H1 (cell line): Measurements from ENCODE around the gene UMOD. TPM values are rescaled to one million over a fixed set of nuclear protein-coding genes. Genes with fewer than 3 reads are reported as not detected.

ENCODE experiments used
- CTCF ChIA-PET: fragments of 300-600 bp; sonication (Branson Sonifier 250); formaldehyde crosslinking; loops from one replicate; lab custom pipeline; 2021; ENCODE audit not compliant: partially characterized antibody; lab: Charles Lee
- POLR2A ChIA-PET: fragments of 300-600 bp; sonication (Branson Sonifier 250); formaldehyde crosslinking; loops from one replicate; lab custom pipeline; 2021; ENCODE audit warnings: inconsistent platforms; ENCODE audit not compliant: partially characterized antibody; lab: Charles Lee
- DNase-seq, 2 experiments: peaks; one replicate each; pipeline versions ENCODE4 v3.0.0 to v3.0.0-alpha.2; 2010 to 2022; ENCODE audit warnings: low spot score in 2 of 2, low read depth in 1 of 2, mixed read lengths in 1 of 2
- FAIRE-seq: peaks from 2 replicates; lab custom pipeline; 2011; peaks lifted over from hg19 to GRCh38; lab: Jason Lieb, UNC
- H2AFZ ChIP-seq: 2 replicates; pipeline ENCODE4 v1.8.1; 2012; ENCODE audit warnings: low read length, inconsistent platforms
- H2AK5ac ChIP-seq: 2 replicates; pipeline ENCODE4 v1.6.1; 2013; ENCODE audit warnings: low read depth, low read length
- H2BK120ac ChIP-seq: replicated peaks from 2 replicates; pipeline ENCODE3; 2013; ENCODE audit warnings: low read depth, low read length, inconsistent platforms
- H2BK12ac ChIP-seq: 2 replicates; pipeline ENCODE4 v1.6.1; 2013; ENCODE audit warnings: low read depth, low read length
- H2BK15ac ChIP-seq: 2 replicates; pipeline ENCODE4 v1.6.1; 2013; ENCODE audit warnings: low read length
- H2BK20ac ChIP-seq: 2 replicates; pipeline ENCODE4 v1.6.1; 2013; ENCODE audit warnings: low read length
- H2BK5ac ChIP-seq: 2 replicates; pipeline ENCODE4 v1.6.1; 2013; ENCODE audit warnings: low read depth, low read length
- H3K14ac ChIP-seq: 2 replicates; pipeline ENCODE4 v1.6.1; 2013; ENCODE audit warnings: inconsistent platforms; ENCODE audit not compliant: insufficient read length
- H3K18ac ChIP-seq: 2 replicates; pipeline ENCODE4 v1.6.1; 2013; ENCODE audit warnings: low read length; ENCODE audit errors: extremely low read depth
- H3K23ac ChIP-seq: 2 replicates; pipeline ENCODE4 v1.6.1; 2013; ENCODE audit warnings: inconsistent platforms; ENCODE audit not compliant: insufficient read length
- H3K23me2 ChIP-seq: 2 replicates; pipeline ENCODE4 v1.6.1; 2013; ENCODE audit warnings: low read depth, low read length
- H3K27ac ChIP-seq: 2 replicates; pipeline ENCODE4 v1.6.1; 2011; ENCODE audit warnings: low read depth, low read length, inconsistent platforms
- H3K27me3 ChIP-seq, 4 experiments: replicated peaks in 1 of 4; 1 replicate in 1 of 4; 2 replicates in 3 of 4; pipeline versions ENCODE4 v1.6.1 to v1.8.1; 2011 to 2013; ENCODE audit warnings: low read length in 3 of 4, mild to moderate bottlenecking in 3 of 4, inconsistent platforms in 2 of 4, mixed read lengths in 2 of 4, moderate library complexity in 1 of 4; ENCODE audit not compliant: control insufficient read depth in 3 of 4, insufficient read depth in 3 of 4; ENCODE audit errors: extremely low read depth in 1 of 4
- H3K36me3 ChIP-seq, 4 experiments: 2 replicates each; pipeline versions ENCODE4 v1.6.1 to v1.8.1; 2011 to 2013; ENCODE audit warnings: mild to moderate bottlenecking in 4 of 4, low read length in 3 of 4, moderate library complexity in 2 of 4, control low read depth in 1 of 4, inconsistent platforms in 1 of 4; ENCODE audit not compliant: insufficient read depth in 4 of 4, control insufficient read depth in 2 of 4
- H3K4ac ChIP-seq: replicated peaks from 2 replicates; pipeline ENCODE3; 2013; ENCODE audit warnings: low read length, low read depth, mixed read lengths, inconsistent platforms; ENCODE audit not compliant: insufficient read length
- H3K4me1 ChIP-seq, 4 experiments: replicated peaks in 1 of 4; 1 replicate in 1 of 4; 2 replicates in 3 of 4; pipeline versions ENCODE4 v1.6.1 to v1.8.1; 2011 to 2013; ENCODE audit warnings: low read length in 3 of 4, inconsistent platforms in 2 of 4, mixed read lengths in 1 of 4; ENCODE audit not compliant: insufficient read depth in 4 of 4, control insufficient read depth in 3 of 4
- H3K4me2 ChIP-seq, 2 experiments: 2 replicates each; pipeline versions ENCODE4 v1.6.1 to v1.8.1; 2011 to 2013; ENCODE audit warnings: low read depth in 2 of 2, low read length in 2 of 2, control low read depth in 1 of 2, inconsistent platforms in 1 of 2, mild to moderate bottlenecking in 1 of 2; ENCODE audit not compliant: insufficient read depth in 1 of 2
- H3K4me3 ChIP-seq, 4 experiments: fragments of 200-600, 300-600 bp in 1 of 4; sonication (generic), shearing (Covaris generic), sonication (Bioruptor Twin) in 1 of 4; 2 replicates each; pipeline versions ENCODE4 v1.5.1 to v1.8.1; 2011 to 2016; ENCODE audit warnings: low read length in 4 of 4, low read depth in 3 of 4, control low read depth in 2 of 4, inconsistent platforms in 2 of 4, mild to moderate bottlenecking in 2 of 4, mixed read lengths in 1 of 4, moderate library complexity in 1 of 4; ENCODE audit not compliant: insufficient read depth in 2 of 4; ENCODE audit errors: extremely low read depth in 1 of 4
- H3K56ac ChIP-seq: replicated peaks from 2 replicates; pipeline ENCODE3; 2013; ENCODE audit warnings: low read depth, mild to moderate bottlenecking, mixed read lengths, low read length, inconsistent platforms; ENCODE audit not compliant: insufficient read length
- H3K79me1 ChIP-seq: 2 replicates; pipeline ENCODE4 v1.6.1; 2013; ENCODE audit warnings: low read depth, low read length, control low read depth
- H3K79me2 ChIP-seq, 2 experiments: 2 replicates each; pipeline versions ENCODE4 v1.6.1 to v1.8.1; 2012 to 2013; ENCODE audit warnings: low read length in 2 of 2, mild to moderate bottlenecking in 2 of 2, inconsistent platforms in 1 of 2; ENCODE audit not compliant: insufficient read depth in 2 of 2, control insufficient read depth in 1 of 2
- H3K9ac ChIP-seq, 4 experiments: replicated peaks in 1 of 4; 1 replicate in 1 of 4; 2 replicates in 3 of 4; pipeline versions ENCODE4 v1.6.1 to v1.8.1; 2011 to 2013; ENCODE audit warnings: low read depth in 3 of 4, low read length in 3 of 4, control low read depth in 2 of 4, mild to moderate bottlenecking in 2 of 4, moderate library complexity in 2 of 4, inconsistent platforms in 1 of 4; ENCODE audit errors: extremely low read depth in 1 of 4
- H3K9me3 ChIP-seq, 2 experiments: 2 replicates each; pipeline versions ENCODE4 v1.6.1 to v1.8.1; 2012 to 2013; ENCODE audit warnings: mild to moderate bottlenecking in 2 of 2, moderate library complexity in 2 of 2, control low read depth in 1 of 2, inconsistent platforms in 1 of 2, low read depth in 1 of 2, low read length in 1 of 2, mixed read lengths in 1 of 2; ENCODE audit not compliant: insufficient read depth in 2 of 2
- H4K20me1 ChIP-seq, 2 experiments: replicated peaks in 1 of 2; 2 replicates each; pipeline versions ENCODE3 to v1.8.1; 2011 to 2013; ENCODE audit warnings: inconsistent platforms in 2 of 2, low read length in 2 of 2, mild to moderate bottlenecking in 1 of 2; ENCODE audit not compliant: insufficient read depth in 2 of 2, control insufficient read depth in 1 of 2
- H4K5ac ChIP-seq: 2 replicates; pipeline ENCODE4 v1.6.1; 2013; ENCODE audit warnings: low read length, low read depth, mixed read lengths, inconsistent platforms; ENCODE audit not compliant: insufficient read length
- H4K8ac ChIP-seq: 2 replicates; pipeline ENCODE4 v1.8.0; 2013; ENCODE audit warnings: mild to moderate bottlenecking, moderate library complexity, low read length, inconsistent platforms; ENCODE audit not compliant: insufficient read depth; ENCODE audit errors: extremely low read depth
- H4K91ac ChIP-seq: replicated peaks from 2 replicates; pipeline ENCODE3; 2013; ENCODE audit warnings: low read length, mixed read lengths, inconsistent platforms; ENCODE audit not compliant: insufficient read length
- CHD1 ChIP-seq: IDR thresholded peaks from 2 replicates; pipeline ENCODE4 v1.6.1; 2012; ENCODE audit warnings: low read depth, low read length, improper control_type of control experiment
- EGR1 ChIP-seq: IDR thresholded peaks from 2 replicates; pipeline ENCODE4 v1.6.1; 2011; ENCODE audit warnings: low read depth, low read length, borderline replicate concordance
- GTF2F1 ChIP-seq: IDR thresholded peaks from 2 replicates; pipeline ENCODE4 v1.6.1; 2012; ENCODE audit warnings: low read depth, low read length, improper control_type of control experiment, borderline replicate concordance
- POLR2AphosphoS5 ChIP-seq: IDR thresholded peaks from 2 replicates; pipeline ENCODE4 v1.6.1; 2011; ENCODE audit warnings: low read depth, low read length
- TBP ChIP-seq: IDR thresholded peaks from 2 replicates; pipeline ENCODE4 v1.6.1; 2011; ENCODE audit warnings: low read depth, low read length, improper control_type of control experiment
- WGBS, 2 experiments: shearing (Covaris generic) in 1 of 2; methylation state at CpG; one replicate each; pipeline versions ENCODE4 v1.1.6 to v1.1.7; 2013 to 2015; ENCODE audit warnings: low lambda C conversion rate in 2 of 2, mixed read lengths in 2 of 2, inconsistent platforms in 1 of 2, low coverage in 1 of 2, missing lambda C conversion rate in 1 of 2; ENCODE audit not compliant: insufficient replicate concordance in 2 of 2, insufficient coverage in 1 of 2, insufficient read length in 1 of 2; ENCODE audit errors: extremely low coverage in 1 of 2, missing lambda C conversion rate in 1 of 2; 5-methylcytosine and 5-hydroxymethylcytosine counted together
- polyA plus RNA-seq, 7 experiments: library from polyadenylated mRNA; depleted of rRNA in 3 of 7; stranded (reverse) in 5 of 7; unstranded in 2 of 7; fragments of >200 nt in 5 of 7; fragments of 200-250 nt in 2 of 7; gene quantifications; 1 replicate in 5 of 7; 2 replicates in 1 of 7; 4 replicates in 1 of 7; pipeline versions ENCODE4 v1.2.1 to v1.2.3, GENCODE V29; 2011 to 2013; ENCODE audit warnings: missing spikeins in 2 of 7, mixed read lengths in 2 of 7
- total RNA-seq: library from RNA; stranded (reverse); fragmentation: NEBNext Ultra II Directional; extraction: Animal tissue kit (Norgen Biotek cat#: 25700); gene quantifications from 2 replicates; pipeline ENCODE4 v1.2.1, GENCODE V29; 2021

Gene UMOD
- total and polyA plus RNA-seq, 2 of the 8 experiments (the other 6 are each of a cell fraction or from before 2014, with no cell fraction given) = not detected

GRCh38 chr16:20329392-20330138 lies 22.9 kb downstream of the UMOD start:
- no peak overlapping the region for H3K23ac ChIP-seq
- H3K56ac ChIP-seq = no peak overlapping the region
- H3K27ac ChIP-seq = no peak overlapping the region
- H3K4ac ChIP-seq = no peak overlapping the region
- no peaks in the 10 kb centered on the region for H3K36me3 ChIP-seq
- CTCF ChIA-PET = interaction anchor here (0.6 to 1.4 kb wide), 6 partner anchors 30 to 732 kb away, joined by 3 to 8 read pairs (median 4); no protein-coding TSS in a partner anchor
- H4K20me1 ChIP-seq = no peaks in the 10 kb centered on the region
- H2AFZ ChIP-seq = no peak overlapping the region
- no peaks in the 10 kb centered on the region for H3K27me3 ChIP-seq
- no peak overlapping the region for H4K91ac ChIP-seq
- no peak overlapping the region for H2BK20ac ChIP-seq
- H3K79me1 ChIP-seq = no peaks in the 10 kb centered on the region
- H3K4me2 ChIP-seq = no peak overlapping the region
- no peaks in the 10 kb centered on the region for H3K79me2 ChIP-seq
- H2BK5ac ChIP-seq = no peak overlapping the region
- H2BK12ac ChIP-seq = no peak overlapping the region
- DNase-seq = no peak
- no peak overlapping the region for H3K18ac ChIP-seq
- no peaks in the 10 kb centered on the region for H3K4me1 ChIP-seq
- H4K5ac ChIP-seq = no peak overlapping the region
- no peak overlapping the region for H3K9ac ChIP-seq
- TF ChIP-seq GTF2F1 = no peak
- no peak for TF ChIP-seq EGR1
- TF ChIP-seq POLR2AphosphoS5 = no peak
- TF ChIP-seq CHD1 = no peak
- TF ChIP-seq TBP = no peak
- TF ChIP-seq, all 59 proteins: peak for 0
- H3K4me3 ChIP-seq = no peak overlapping the region
- H3K23me2 ChIP-seq = no peaks in the 10 kb centered on the region; the same call in 1 of the 2 replicates
- H3K9me3 ChIP-seq = no peaks in the 10 kb centered on the region
- no peak overlapping the region for H2AK5ac ChIP-seq
- POLR2A ChIA-PET = no interaction called here
- H4K8ac ChIP-seq = no peak overlapping the region
- no peak for FAIRE-seq
- no peak overlapping the region for H3K14ac ChIP-seq
- H2BK120ac ChIP-seq = no peak overlapping the region
- WGBS, 2 experiments = 85 to 100% methylated on average over 1 to 5 of the region's 5 CpGs
- no peak overlapping the region for H2BK15ac ChIP-seq
